ENCODE data around the gene MPP3. TPM values are rescaled to one million over a fixed set of nuclear protein-coding genes. Genes with fewer than 3 reads are reported as not detected.

The MPP3 gene
- total RNA-seq, 1 experiment from 2014 or later: 6.9 TPM

DNA sequence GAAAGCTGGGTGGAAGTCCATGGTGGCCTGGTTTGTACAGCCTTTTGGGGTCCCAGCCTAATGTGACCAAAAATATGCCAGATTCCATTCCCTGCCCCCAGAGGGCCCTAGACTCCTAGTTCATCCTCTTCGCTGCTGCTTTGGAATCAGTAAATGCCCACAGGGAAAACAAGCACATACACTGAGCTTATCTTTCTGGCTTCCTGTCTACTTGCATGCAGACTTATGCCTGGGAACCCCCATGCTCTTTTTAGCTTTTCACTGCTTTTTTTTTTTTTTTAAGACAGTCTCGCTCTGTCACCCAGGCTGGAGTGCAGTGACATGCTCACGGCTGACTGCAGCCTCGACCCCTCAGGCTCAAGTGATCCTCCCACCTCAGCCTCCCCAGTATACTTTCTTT is 7.9 kb upstream of the MPP3 start:
- H2AFZ ChIP-seq (ENCODE audit: low read length): no peak overlapping the region

More for the DNA sequence above, 7.9 kb upstream of the MPP3 start:
- no CpG with 5 or more reads among the region's 4 CpGs for WGBS (ENCODE audit: extremely low coverage, insufficient read length, low lambda C conversion rate)
- Mint-ChIP-seq H3K27ac (no peak overlapping the region), H3K9me3 (no peaks in the 10 kb centered on the region), H3K4me3 (no peak overlapping the region), H3K4me1 (peaks cover 8% of the 10 kb centered on the region in 2 experiments), H3K36me3 (ENCODE audit: insufficient read depth in 1 of 3, low read depth in 3 of 3) (no peaks in the 10 kb centered on the region), H3K27me3 (ENCODE audit: low read depth) (peaks cover 11% of the 10 kb centered on the region)
- no peak overlapping the region for H3K56ac ChIP-seq (ENCODE audit: insufficient read length, low read depth, low read length)
- H4K91ac ChIP-seq (ENCODE audit: insufficient read length, low read depth, low read length): no peak overlapping the region
- H2BK15ac ChIP-seq (ENCODE audit: low read depth, low read length): no peak overlapping the region
- no peaks in the 10 kb centered on the region for H3K9me3 ChIP-seq (ENCODE audit: control insufficient read depth, low read depth, low read length)
- no peak overlapping the region for H2AK5ac ChIP-seq (ENCODE audit: insufficient read length, low read length)
- H3K79me2 ChIP-seq (ENCODE audit: insufficient read depth, low read length): no peaks in the 10 kb centered on the region
- no peak for DNase-seq
- no peaks in the 10 kb centered on the region for H3K23me2 ChIP-seq (ENCODE audit: insufficient read length, low read depth, low read length, poor library complexity, severe bottlenecking)
- no peak overlapping the region for H3K14ac ChIP-seq (ENCODE audit: insufficient read depth, low read length)
- no peak overlapping the region for H3K4me2 ChIP-seq (ENCODE audit: insufficient read depth, insufficient read length, low read length)
- H4K8ac ChIP-seq (replicated peaks; ENCODE audit: insufficient read length, low read depth, low read length): no peak overlapping the region
- no peak overlapping the region for H3T11ph ChIP-seq (ENCODE audit: low read length)
- H2BK5ac ChIP-seq (ENCODE audit: insufficient read length, low read length): no peak overlapping the region
- no peak overlapping the region for H2BK12ac ChIP-seq (ENCODE audit: insufficient read length, low read depth, low read length)
- H4K5ac ChIP-seq (ENCODE audit: insufficient read length, low read depth, low read length): no peak overlapping the region
- H4K20me1 ChIP-seq (ENCODE audit: control insufficient read depth, insufficient read depth, insufficient read length): no peaks in the 10 kb centered on the region
- no peaks in the 10 kb centered on the region; the same call in 1 of the 2 replicates for H3K4me1 ChIP-seq (ENCODE audit: insufficient read depth, low read length)
- H3K27ac ChIP-seq (ENCODE audit: insufficient read length, low read depth, low read length): no peak overlapping the region
- TF ChIP-seq CTCF (conservative IDR thresholded peaks at IDR 0.05): peak; percentile 53
- H3K18ac ChIP-seq (ENCODE audit: insufficient read length, low read depth, low read length): no peak overlapping the region
- no peak overlapping the region for H3K9ac ChIP-seq (ENCODE audit: extremely low read depth, insufficient read length, low read length)
- H3K27me3 ChIP-seq (ENCODE audit: insufficient read depth, low read length): no peaks in the 10 kb centered on the region
- no peak overlapping the region for H2BK20ac ChIP-seq (ENCODE audit: low read depth, low read length, poor library complexity, severe bottlenecking)
- no peak overlapping the region for H2BK120ac ChIP-seq (ENCODE audit: low read depth, low read length, poor library complexity, severe bottlenecking)
- H3K4ac ChIP-seq (ENCODE audit: low read depth, low read length): no peak overlapping the region
- H3K23ac ChIP-seq (ENCODE audit: insufficient read length, low read depth, low read length): no peak overlapping the region
- no peaks in the 10 kb centered on the region for H3K79me1 ChIP-seq (ENCODE audit: insufficient read depth, low read depth, low read length, poor library complexity, severe bottlenecking)

All from H9 (cell line).